ENCODE data around the gene BEND4. TPM values are rescaled to one million over a fixed set of nuclear protein-coding genes. Genes with fewer than 3 reads are reported as not detected.

The BEND4 gene
- total and polyA plus RNA-seq, 9 donors, result 0.03 to 0.26 (median 0.05) TPM

GRCh38 chr4:42150653-42151567, 1.5 kb downstream of the BEND4 start:
- peak; percentile 5 for DNase-seq
- Histone ChIP-seq H3K4me3 (ENCODE audit: low read length) (no peak overlapping the region), H3K4me1 (ENCODE audit: control insufficient read depth, insufficient read depth, low read length) (peaks cover 11% of the 10 kb centered on the region), H3K27me3 (ENCODE audit: control insufficient read depth, insufficient read depth, low read length) (peaks cover 43% of the 10 kb centered on the region), H3K27ac (ENCODE audit: low read length) (no peak overlapping the region), H3K36me3 (ENCODE audit: control insufficient read depth, insufficient read depth, low read length) (no peaks in the 10 kb centered on the region), H3K9me3 (replicated peaks; ENCODE audit: control insufficient read depth, low read depth, low read length) (no peaks in the 10 kb centered on the region)
- 4% methylated on average over 83 of the region's 89 CpGs for WGBS (ENCODE audit: insufficient coverage)

GRCh38 chr4:42149004-42149403, 3.5 kb downstream of the BEND4 start:
- no peak for DNase-seq
- Histone ChIP-seq H3K27me3 (ENCODE audit: control insufficient read depth, insufficient read depth, low read length) (peaks cover 44% of the 10 kb centered on the region), H3K27ac (ENCODE audit: low read length) (no peak overlapping the region), H3K4me1 (ENCODE audit: control insufficient read depth, insufficient read depth, low read length) (peaks cover 11% of the 10 kb centered on the region), H3K4me3 (ENCODE audit: low read length) (no peak overlapping the region), H3K9me3 (replicated peaks; ENCODE audit: control insufficient read depth, low read depth, low read length) (no peaks in the 10 kb centered on the region), H3K36me3 (ENCODE audit: control insufficient read depth, insufficient read depth, low read length) (no peaks in the 10 kb centered on the region)
- WGBS (ENCODE audit: insufficient coverage), result 73% methylated on average over 3 of the region's 7 CpGs

DNA sequence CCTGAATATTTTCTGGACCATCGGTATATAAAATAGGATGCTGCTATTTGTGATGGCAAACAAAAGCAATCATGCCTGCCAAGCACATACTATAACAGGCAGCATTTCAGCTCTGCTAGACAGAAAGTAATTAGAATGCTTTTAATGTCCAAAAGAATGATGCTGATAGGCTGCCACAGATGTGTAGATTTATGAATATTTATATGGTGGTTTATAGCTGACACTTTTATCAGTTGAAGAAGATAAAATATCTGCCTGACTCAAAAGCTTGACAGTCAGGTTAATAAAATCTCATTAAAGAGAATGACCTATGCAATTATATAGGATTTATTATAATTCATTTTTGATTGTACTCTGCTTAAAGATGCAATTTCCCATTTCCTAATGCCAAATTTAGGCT, 4.0 kb downstream of the BEND4 start:
- Histone ChIP-seq H3K27ac (ENCODE audit: low read length) (no peak overlapping the region), H3K27me3 (ENCODE audit: control insufficient read depth, insufficient read depth, low read length) (peaks cover 42% of the 10 kb centered on the region), H3K9me3 (replicated peaks; ENCODE audit: control insufficient read depth, low read depth, low read length) (no peaks in the 10 kb centered on the region), H3K4me1 (ENCODE audit: control insufficient read depth, insufficient read depth, low read length) (peaks cover 11% of the 10 kb centered on the region), H3K4me3 (ENCODE audit: low read length) (no peak overlapping the region), H3K36me3 (ENCODE audit: control insufficient read depth, insufficient read depth, low read length) (no peaks in the 10 kb centered on the region)
- no CpG with 5 or more reads among the region's 1 CpG for WGBS (ENCODE audit: insufficient coverage)
- no peak for DNase-seq

DNA sequence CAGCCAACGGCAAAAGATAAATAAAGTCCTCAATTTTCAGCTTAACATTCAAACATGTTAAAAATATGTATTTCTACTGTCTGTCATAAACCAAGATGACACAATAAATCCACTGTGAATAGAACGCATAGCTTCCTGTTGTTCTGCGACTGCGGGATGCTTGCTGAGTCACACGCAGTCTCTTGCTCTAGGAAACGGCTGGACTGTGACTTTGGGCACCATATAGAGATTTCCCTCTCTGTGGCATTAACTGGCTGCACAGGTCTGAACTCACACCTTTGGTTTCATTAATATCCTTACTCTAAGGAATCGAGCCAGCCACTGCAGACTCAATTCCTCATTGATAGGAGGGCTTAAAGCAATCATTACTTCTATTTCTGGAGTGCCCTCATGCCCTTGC, 8.4 kb downstream of the BEND4 start:
- Histone ChIP-seq H3K36me3 (ENCODE audit: control insufficient read depth, insufficient read depth, low read length) (no peaks in the 10 kb centered on the region), H3K9me3 (replicated peaks; ENCODE audit: control insufficient read depth, low read depth, low read length) (no peaks in the 10 kb centered on the region), H3K4me3 (ENCODE audit: low read length) (no peak overlapping the region), H3K4me1 (ENCODE audit: control insufficient read depth, insufficient read depth, low read length) (no peaks in the 10 kb centered on the region), H3K27ac (ENCODE audit: low read length) (no peak overlapping the region), H3K27me3 (ENCODE audit: control insufficient read depth, insufficient read depth, low read length) (peaks cover 7% of the 10 kb centered on the region)
- 59% methylated on average over 5 of the region's 7 CpGs for WGBS (ENCODE audit: insufficient coverage)
- DNase-seq, result no peak

GRCh38 chr4:42142591-42142990, 9.9 kb downstream of the BEND4 start:
- no peak overlapping the region for H3K4me3 ChIP-seq (ENCODE audit: low read length)
- H3K27me3 ChIP-seq (ENCODE audit: control insufficient read depth, insufficient read depth, low read length), result peaks cover 6% of the 10 kb centered on the region
- H3K4me1 ChIP-seq (ENCODE audit: control insufficient read depth, insufficient read depth, low read length), result no peaks in the 10 kb centered on the region
- H3K27ac ChIP-seq (ENCODE audit: low read length), result no peak overlapping the region
- no peaks in the 10 kb centered on the region for H3K36me3 ChIP-seq (ENCODE audit: control insufficient read depth, insufficient read depth, low read length)
- no peaks in the 10 kb centered on the region for H3K9me3 ChIP-seq (replicated peaks; ENCODE audit: control insufficient read depth, low read depth, low read length)
- DNase-seq, result peak; percentile 4
- WGBS (ENCODE audit: insufficient coverage), result 0% methylated on average over 1 of the region's 4 CpGs

DNA sequence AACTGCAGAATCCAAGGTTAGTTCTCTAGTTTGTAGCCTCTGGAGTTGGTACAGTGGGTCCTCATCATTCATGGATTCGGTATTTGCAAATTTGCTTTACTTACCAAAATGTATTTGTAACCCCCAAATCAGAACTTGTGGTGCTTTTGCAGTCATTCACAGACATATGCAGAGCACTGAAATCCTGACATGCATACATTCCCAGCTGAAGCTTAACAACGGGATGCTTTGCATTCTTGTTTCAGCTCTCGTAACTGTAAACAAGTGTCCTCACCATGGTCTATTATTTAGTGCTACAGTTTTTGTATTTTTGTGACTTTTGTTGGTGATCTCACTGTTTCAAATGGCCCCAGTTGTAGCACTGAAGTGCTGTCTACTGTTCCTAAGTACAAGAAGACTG, 16.1 kb downstream of the BEND4 start:
- DNase-seq, result no peak
- H3K36me3 ChIP-seq (ENCODE audit: control insufficient read depth, insufficient read depth, low read length), result no peaks in the 10 kb centered on the region
- H3K9me3 ChIP-seq (replicated peaks; ENCODE audit: control insufficient read depth, low read depth, low read length), result no peaks in the 10 kb centered on the region
- H3K27me3 ChIP-seq (ENCODE audit: control insufficient read depth, insufficient read depth, low read length), result peaks cover 4% of the 10 kb centered on the region
- WGBS (ENCODE audit: insufficient coverage), result 70% methylated on average over 2 of the region's 3 CpGs
- no peak overlapping the region for H3K27ac ChIP-seq (ENCODE audit: low read length)
- H3K4me1 ChIP-seq (ENCODE audit: control insufficient read depth, insufficient read depth, low read length), result no peaks in the 10 kb centered on the region
- H3K4me3 ChIP-seq (ENCODE audit: low read length), result no peak overlapping the region

GRCh38 chr4:42133006-42133405, 19.4 kb downstream of the BEND4 start:
- no peak for DNase-seq
- no CpG with 5 or more reads among the region's 1 CpG for WGBS (ENCODE audit: insufficient coverage)

GRCh38 chr4:42132099-42132498, 20.4 kb downstream of the BEND4 start:
- Histone ChIP-seq H3K9me3 (replicated peaks; ENCODE audit: control insufficient read depth, low read depth, low read length) (no peaks in the 10 kb centered on the region), H3K27me3 (ENCODE audit: control insufficient read depth, insufficient read depth, low read length) (peaks cover 4% of the 10 kb centered on the region), H3K4me3 (ENCODE audit: low read length) (no peak overlapping the region), H3K27ac (ENCODE audit: low read length) (no peak overlapping the region), H3K4me1 (ENCODE audit: control insufficient read depth, insufficient read depth, low read length) (no peaks in the 10 kb centered on the region), H3K36me3 (ENCODE audit: control insufficient read depth, insufficient read depth, low read length) (no peaks in the 10 kb centered on the region)
- no peak for DNase-seq
- 95% methylated on average over 3 of the region's 7 CpGs for WGBS (ENCODE audit: insufficient coverage)

More at GRCh38 chr4:42133006-42133405, 19.4 kb downstream of the BEND4 start:
- no peaks in the 10 kb centered on the region for H3K4me1 ChIP-seq (ENCODE audit: control insufficient read depth, insufficient read depth, low read length)
- H3K9me3 ChIP-seq (replicated peaks; ENCODE audit: control insufficient read depth, low read depth, low read length), result no peaks in the 10 kb centered on the region
- no peak overlapping the region for H3K27ac ChIP-seq (ENCODE audit: low read length)
- no peak overlapping the region for H3K4me3 ChIP-seq (ENCODE audit: low read length)
- peaks cover 4% of the 10 kb centered on the region for H3K27me3 ChIP-seq (ENCODE audit: control insufficient read depth, insufficient read depth, low read length)
- no peaks in the 10 kb centered on the region for H3K36me3 ChIP-seq (ENCODE audit: control insufficient read depth, insufficient read depth, low read length)

DNA sequence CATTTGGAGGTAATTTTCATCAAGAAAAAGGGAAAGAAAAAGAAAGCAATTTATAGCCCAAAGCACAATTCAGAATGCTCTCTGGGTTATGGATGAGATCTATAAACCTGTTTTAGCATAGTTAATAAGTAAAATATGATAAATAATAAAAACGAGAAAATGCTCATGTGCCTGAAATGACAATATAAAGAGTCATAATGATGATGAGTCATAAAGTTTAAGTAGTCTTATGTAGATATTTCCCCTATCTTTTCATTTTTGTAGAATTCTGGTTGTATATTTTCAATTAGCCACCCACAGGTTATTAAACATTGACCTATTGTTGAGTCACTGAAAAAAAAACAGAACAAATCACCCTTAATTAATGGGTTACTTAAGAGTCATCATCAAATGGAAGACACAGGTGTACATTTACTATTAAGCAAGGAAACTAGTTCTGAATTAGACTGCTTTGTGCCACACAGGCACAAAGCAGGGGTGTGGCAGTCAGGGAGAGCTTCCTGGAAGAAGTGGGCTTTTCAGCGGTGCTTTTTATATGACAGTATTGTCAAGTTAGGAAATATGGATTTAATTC, 29.3 kb downstream of the BEND4 start:
- no peaks in the 10 kb centered on the region for H3K9me3 ChIP-seq (replicated peaks; ENCODE audit: control insufficient read depth, low read depth, low read length)
- H3K4me1 ChIP-seq (ENCODE audit: control insufficient read depth, insufficient read depth, low read length), result no peaks in the 10 kb centered on the region
- H3K27ac ChIP-seq (ENCODE audit: low read length), result no peak overlapping the region
- peaks cover 27% of the 10 kb centered on the region for H3K27me3 ChIP-seq (ENCODE audit: control insufficient read depth, insufficient read depth, low read length)
- WGBS (ENCODE audit: insufficient coverage), result no CpG with 5 or more reads among the region's 2 CpGs
- H3K36me3 ChIP-seq (ENCODE audit: control insufficient read depth, insufficient read depth, low read length), result no peaks in the 10 kb centered on the region
- no peak overlapping the region for H3K4me3 ChIP-seq (ENCODE audit: low read length)
- no peak for DNase-seq

DNA sequence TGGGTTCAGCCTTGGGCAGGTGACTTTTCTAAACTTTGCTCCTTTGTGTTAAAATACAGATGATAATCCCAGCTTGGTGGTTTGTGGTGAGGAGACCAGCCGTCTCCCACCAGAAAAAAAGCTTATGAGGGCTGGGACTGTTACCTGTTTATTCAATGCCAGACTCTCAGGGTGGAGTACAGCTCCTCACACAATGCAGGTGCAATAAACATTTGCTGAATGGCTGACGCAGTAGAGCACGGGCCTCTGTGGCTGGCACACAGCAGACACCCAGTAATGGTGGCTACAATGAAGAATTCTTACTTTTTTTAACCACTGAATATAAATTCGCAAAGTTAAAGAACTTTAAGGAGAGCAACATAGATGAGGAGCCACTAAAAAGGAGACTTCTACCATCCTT, 30.2 kb downstream of the BEND4 start:
- H3K36me3 ChIP-seq (ENCODE audit: control insufficient read depth, insufficient read depth, low read length), result no peaks in the 10 kb centered on the region
- 83% methylated on average over 1 of the region's 4 CpGs for WGBS (ENCODE audit: insufficient coverage)
- DNase-seq, result no peak
- H3K9me3 ChIP-seq (replicated peaks; ENCODE audit: control insufficient read depth, low read depth, low read length), result no peaks in the 10 kb centered on the region
- H3K4me3 ChIP-seq (ENCODE audit: low read length), result no peak overlapping the region
- H3K4me1 ChIP-seq (ENCODE audit: control insufficient read depth, insufficient read depth, low read length), result no peaks in the 10 kb centered on the region
- H3K27me3 ChIP-seq (ENCODE audit: control insufficient read depth, insufficient read depth, low read length), result peaks cover 27% of the 10 kb centered on the region
- H3K27ac ChIP-seq (ENCODE audit: low read length), result no peak overlapping the region

Data from muscle of leg (tissue), 11 donors.